ENCODE data around the gene SACS. TPM values are rescaled to one million over a fixed set of nuclear protein-coding genes. Genes with fewer than 3 reads are reported as not detected.

Gene SACS
- total and polyA plus RNA-seq, 7 donors, result 0.60 to 32.5 (median 20.9) TPM

GRCh38 chr13:23392925-23393645 lies 40.4 kb downstream of the SACS start:
- Histone ChIP-seq H3K36me3 (no peaks in the 10 kb centered on the region), H3K27ac (no peak overlapping the region), H3K4me1 (no peaks in the 10 kb centered on the region), H3K9me3 (no peaks in the 10 kb centered on the region), H3K27me3 (no peaks in the 10 kb centered on the region), H3K4me3 (no peak overlapping the region)
- intact Hi-C loops (cut with DNase I), result no loop called here
- no peak for DNase-seq
- TF ChIP-seq CTCF (IDR thresholded peaks at IDR 0.05), result no peak
- no peak for TF ChIP-seq EP300 (IDR thresholded peaks at IDR 0.05)
- no peak for TF ChIP-seq POLR2A (IDR thresholded peaks at IDR 0.05)
- 74 to 80% methylated on average over 9 of the region's 9 CpGs for WGBS, 2 donors

GRCh38 chr13:23392313-23392712 lies 41.2 kb downstream of the SACS start:
- TF ChIP-seq CTCF (IDR thresholded peaks at IDR 0.05) (no peak), POLR2A (IDR thresholded peaks at IDR 0.05) (no peak), EP300 (IDR thresholded peaks at IDR 0.05) (no peak), POLR2AphosphoS5 (IDR thresholded peaks at IDR 0.05) (no peak)
- 66 to 80% methylated on average over 3 of the region's 3 CpGs for WGBS, 2 donors
- Histone ChIP-seq H3K4me3 (no peak overlapping the region), H3K9me3 (no peaks in the 10 kb centered on the region), H3K36me3 (no peaks in the 10 kb centered on the region), H3K4me1 (no peaks in the 10 kb centered on the region), H3K27me3 (no peaks in the 10 kb centered on the region), H3K27ac (no peak overlapping the region)
- no peak for DNase-seq
- intact Hi-C loops (cut with DNase I), result no loop called here

- no peaks in the 10 kb centered on the region for H3K9me3 ChIP-seq
- no peaks in the 10 kb centered on the region for H3K27me3 ChIP-seq
- intact Hi-C loops (cut with DNase I), result no loop called here
- H3K36me3 ChIP-seq, result no peaks in the 10 kb centered on the region
- H3K4me1 ChIP-seq, result no peaks in the 10 kb centered on the region
- TF ChIP-seq POLR2A (IDR thresholded peaks at IDR 0.05) (no peak), CTCF (IDR thresholded peaks at IDR 0.05) (no peak), EP300 (IDR thresholded peaks at IDR 0.05) (no peak), POLR2AphosphoS5 (IDR thresholded peaks at IDR 0.05) (no peak)
- H3K4me3 ChIP-seq, result no peak overlapping the region
- H3K27ac ChIP-seq, result no peak overlapping the region
- whole genome bisulfite sequencing, 2 donors, result 80 to 84% methylated on average over 6 of the region's 6 CpGs
- no peak for DNase-seq
Observed at GRCh38 chr13:23391752-23392151, 41.8 kb downstream of the SACS start.

GRCh38 chr13:23386533-23386932 lies 47.0 kb downstream of the SACS start:
- no peak for DNase-seq
- TF ChIP-seq EP300 (IDR thresholded peaks at IDR 0.05), result no peak
- TF ChIP-seq POLR2AphosphoS5 (IDR thresholded peaks at IDR 0.05), result no peak
- no peak for TF ChIP-seq POLR2A (IDR thresholded peaks at IDR 0.05)
- no peak for TF ChIP-seq CTCF (IDR thresholded peaks at IDR 0.05)
- Histone ChIP-seq H3K9me3 (no peaks in the 10 kb centered on the region), H3K27ac (no peak overlapping the region), H3K27me3 (no peaks in the 10 kb centered on the region), H3K4me3 (no peak overlapping the region), H3K36me3 (no peaks in the 10 kb centered on the region), H3K4me1 (peaks cover 0 to 5% (median 0%) of the 10 kb centered on the region in 4 donors)
- intact Hi-C loops (cut with DNase I), result no loop called here
- WGBS, 2 donors, result 93 to 94% methylated on average over 2 of the region's 2 CpGs

- Histone ChIP-seq H3K27ac (no peak overlapping the region), H3K27me3 (no peaks in the 10 kb centered on the region), H3K4me3 (no peak overlapping the region), H3K36me3 (no peaks in the 10 kb centered on the region), H3K9me3 (no peaks in the 10 kb centered on the region), H3K4me1 (peaks cover 0 to 5% (median 0%) of the 10 kb centered on the region in 4 donors)
- TF ChIP-seq EP300 (IDR thresholded peaks at IDR 0.05) (no peak), POLR2AphosphoS5 (IDR thresholded peaks at IDR 0.05) (no peak), POLR2A (IDR thresholded peaks at IDR 0.05) (no peak), CTCF (IDR thresholded peaks at IDR 0.05) (no peak)
- WGBS, 2 donors, result 89 to 93% methylated on average over 3 of the region's 3 CpGs
- intact Hi-C loops (cut with DNase I), result no loop called here
- DNase-seq, result no peak
Observed at GRCh38 chr13:23385931-23386330, 47.6 kb downstream of the SACS start.

Data from sigmoid colon (tissue), 7 donors.